SK-N-SH (cell line): ENCODE data around the gene PDLIM5. TPM values are rescaled to one million over a fixed set of nuclear protein-coding genes. Genes with fewer than 3 reads are reported as not detected.

ENCODE experiments used
- CTCF ChIA-PET: fragments of 300-600, 350-600 bp; formaldehyde crosslinking; extraction: SDS; loops from one replicate; lab custom pipeline; 2021; lab: Yijun Ruan, JAX
- POLR2A ChIA-PET: fragments of 350-600 bp; sonication (Branson Sonifier 250); formaldehyde crosslinking; extraction: SDS; loops from one replicate; lab custom pipeline; 2020; ENCODE audit warnings: antibody characterized with exemption, inconsistent platforms; lab: Yijun Ruan, JAX
- DNase-seq: peaks from one replicate; pipeline ENCODE4 v3.0.0; 2012
- H2AFZ ChIP-seq: fragments of 200-600 bp; sonication (generic); 2 replicates; pipeline ENCODE4 v1.8.1; 2016; ENCODE audit warnings: antibody characterized with exemption, mild to moderate bottlenecking, low read depth
- H3F3A ChIP-seq: fragments of 200-600 bp; sonication (generic); replicated peaks from 2 replicates; pipeline ENCODE3; 2016; ENCODE audit warnings: antibody characterized with exemption, mild to moderate bottlenecking; ENCODE audit not compliant: insufficient read depth
- H3K27ac ChIP-seq, 2 experiments: fragments of 200-500 bp in 1 of 2; fragments of 200-600 bp in 1 of 2; sonication (Bioruptor generic) in 1 of 2; sonication (generic), shearing (Covaris generic) in 1 of 2; 2 replicates each; pipeline versions ENCODE4 v1.5.1 to v1.6.1; 2014 to 2016; ENCODE audit warnings: low read depth in 2 of 2, inconsistent platforms in 1 of 2, low read length in 1 of 2, mild to moderate bottlenecking in 1 of 2, mixed read lengths in 1 of 2
- H3K27me3 ChIP-seq: fragments of 200-600 bp; sonication (generic), shearing (Covaris generic); 2 replicates; pipeline ENCODE4 v1.6.1; 2016; ENCODE audit warnings: mixed run types; ENCODE audit not compliant: insufficient read depth
- H3K36me3 ChIP-seq, 2 experiments: fragments of 200-500 bp in 1 of 2; fragments of 200-600 bp in 1 of 2; sonication (Bioruptor generic) in 1 of 2; sonication (generic) in 1 of 2; replicated peaks in 1 of 2; 2 replicates each; pipeline versions ENCODE3 to v1.5.1; 2014 to 2016; ENCODE audit warnings: low read length in 1 of 2, mild to moderate bottlenecking in 1 of 2; ENCODE audit not compliant: insufficient read depth in 2 of 2, control insufficient read depth in 1 of 2
- H3K4me1 ChIP-seq, 2 experiments: fragments of 200-500 bp in 1 of 2; fragments of 200-600 bp in 1 of 2; sonication (Bioruptor generic) in 1 of 2; sonication (generic), shearing (Covaris generic) in 1 of 2; 2 replicates each; pipeline versions ENCODE4 v1.5.1 to v1.6.1; 2014 to 2016; ENCODE audit warnings: low read depth in 1 of 2, low read length in 1 of 2, mixed run types in 1 of 2; ENCODE audit not compliant: insufficient read depth in 2 of 2, control insufficient read depth in 1 of 2
- H3K4me2 ChIP-seq: fragments of 200-600 bp; sonication (generic), shearing (Covaris generic); 2 replicates; pipeline ENCODE4 v1.6.1; 2017; ENCODE audit warnings: mixed run types
- H3K4me3 ChIP-seq, 2 experiments: fragments of 200-500 bp in 1 of 2; fragments of 200-600 bp in 1 of 2; sonication (Bioruptor generic) in 1 of 2; sonication (generic), shearing (Covaris generic) in 1 of 2; 2 replicates each; pipeline versions ENCODE4 v1.5.1 to v1.8.1; 2014 to 2016; ENCODE audit warnings: low read depth in 2 of 2, inconsistent platforms in 1 of 2, low read length in 1 of 2, mild to moderate bottlenecking in 1 of 2, mixed read lengths in 1 of 2, moderate library complexity in 1 of 2
- H3K79me2 ChIP-seq: fragments of 200-600 bp; sonication (generic); 2 replicates; pipeline ENCODE4 v1.8.1; 2017; ENCODE audit warnings: mild to moderate bottlenecking; ENCODE audit not compliant: insufficient read depth
- H3K9ac ChIP-seq: fragments of 200-600 bp; sonication (generic); 2 replicates; pipeline ENCODE4 v1.6.1; 2017; ENCODE audit warnings: mixed run types
- H3K9me2 ChIP-seq: fragments of 200-600 bp; sonication (generic); 2 replicates; pipeline ENCODE4 v1.6.1; 2017; ENCODE audit warnings: mixed run types
- H3K9me3 ChIP-seq: fragments of 200-600 bp; sonication (generic); 2 replicates; pipeline ENCODE4 v1.6.1; 2017; ENCODE audit warnings: mixed run types, mild to moderate bottlenecking, moderate library complexity
- H4K20me1 ChIP-seq: fragments of 200-600 bp; sonication (generic); 2 replicates; pipeline ENCODE4 v1.6.1; 2017; ENCODE audit warnings: mild to moderate bottlenecking, mixed run types; ENCODE audit not compliant: insufficient read depth
- CHD2 ChIP-seq: fragments of 150-350 bp; IDR thresholded peaks from 2 replicates; pipeline ENCODE4 v1.6.1; 2018; ENCODE audit warnings: low read length; ENCODE audit not compliant: partially characterized antibody
- EP300 ChIP-seq, 2 experiments: IDR thresholded peaks; 2 replicates each; pipeline versions ENCODE4 v1.4.0 to v1.6.1; 2012; ENCODE audit warnings: borderline replicate concordance in 1 of 2, low read depth in 1 of 2, low read length in 1 of 2
- EZH2phosphoT487 ChIP-seq: fragments of 200-600 bp; sonication (generic); IDR thresholded peaks from 2 replicates; pipeline ENCODE4 v1.6.1; 2017; ENCODE audit warnings: low read depth, mixed run types, mild to moderate bottlenecking, antibody characterized with exemption, moderate library complexity, borderline replicate concordance
- FOXJ3 ChIP-seq: sonication (generic); formaldehyde crosslinking; IDR thresholded peaks from 2 replicates; pipeline ENCODE4 v1.5.1; 2020; ENCODE audit warnings: mild to moderate bottlenecking, missing genetic modification reagents
- FOXM1 ChIP-seq: IDR thresholded peaks from 2 replicates; pipeline ENCODE4 v1.4.0; 2012; ENCODE audit warnings: low read depth, mild to moderate bottlenecking
- GABPA ChIP-seq: IDR thresholded peaks from 2 replicates; pipeline ENCODE4 v1.4.0; 2012; ENCODE audit warnings: low read depth, mild to moderate bottlenecking
- IRF3 ChIP-seq: fragments of 150-350 bp; IDR thresholded peaks from 2 replicates; pipeline ENCODE4 v1.6.1; 2016; ENCODE audit warnings: mild to moderate bottlenecking, low read depth, low read length
- MAX ChIP-seq: IDR thresholded peaks from 2 replicates; pipeline ENCODE4 v1.4.0; 2012; ENCODE audit warnings: low read depth
- NFIC ChIP-seq: IDR thresholded peaks from 2 replicates; pipeline ENCODE4 v1.4.0; 2012; ENCODE audit warnings: borderline replicate concordance
- NRF1 ChIP-seq: IDR thresholded peaks from 2 replicates; pipeline ENCODE4 v1.6.1; 2012; ENCODE audit warnings: low read depth, mild to moderate bottlenecking, low read length
- PBX3 ChIP-seq: IDR thresholded peaks from 2 replicates; pipeline ENCODE4; 2012
- RCOR1 ChIP-seq: fragments of 150-350 bp; IDR thresholded peaks from 2 replicates; pipeline ENCODE4 v1.6.1; 2017; ENCODE audit warnings: antibody characterized with exemption, low read length
- REST ChIP-seq: IDR thresholded peaks from 2 replicates; pipeline ENCODE4 v1.6.1; 2012; ENCODE audit warnings: mild to moderate bottlenecking, low read depth, low read length, moderate library complexity
- RXRA ChIP-seq: IDR thresholded peaks from 2 replicates; pipeline ENCODE4 v1.4.0; 2012; ENCODE audit warnings: low read depth, mild to moderate bottlenecking, borderline replicate concordance
- SIN3A ChIP-seq: IDR thresholded peaks from 2 replicates; pipeline ENCODE4 v1.6.1; 2012; ENCODE audit warnings: low read depth, mild to moderate bottlenecking, low read length, moderate library complexity, borderline replicate concordance
- TAF1 ChIP-seq: IDR thresholded peaks from 2 replicates; pipeline ENCODE4 v1.6.1; 2012; ENCODE audit warnings: low read depth, mild to moderate bottlenecking, low read length, moderate library complexity, borderline replicate concordance
- WGBS: methylation state at CpG from one replicate; pipeline ENCODE4 v1.1.6; 2017; ENCODE audit warnings: low lambda C conversion rate; 5-methylcytosine and 5-hydroxymethylcytosine counted together
- polyA plus RNA-seq, 3 experiments: library from polyadenylated mRNA; depleted of rRNA; stranded (reverse); fragments of >200 nt; gene quantifications; 2 replicates each; pipeline ENCODE4 v1.2.3, GENCODE V29; 2012

PDLIM5 gene
- polyA plus RNA-seq, 1 of the 3 experiments (the other 2 are of a cell fraction), result 36.7 TPM

GRCh38 chr4:94416335-94416734 is 35.4 kb upstream of the PDLIM5 start:
- H3K4me1 ChIP-seq, result peaks cover 0 to 22% of the 10 kb centered on the region in 2 experiments; a peak in 3 of 4 replicates
- no peaks in the 10 kb centered on the region for H3K79me2 ChIP-seq
- WGBS, result 73% methylated on average over 4 of the region's 4 CpGs
- H3K9ac ChIP-seq, result no peak overlapping the region
- ChIA-PET POLR2A (no interaction called here), CTCF (no interaction called here)
- H3K27me3 ChIP-seq, result no peaks in the 10 kb centered on the region
- H3K9me3 ChIP-seq, result no peaks in the 10 kb centered on the region
- no peaks in the 10 kb centered on the region for H3K9me2 ChIP-seq
- H3K36me3 ChIP-seq, result no peaks in the 10 kb centered on the region
- H3K4me3 ChIP-seq, result no peak overlapping the region
- H3K27ac ChIP-seq, result no peak overlapping the region
- no peaks in the 10 kb centered on the region for H4K20me1 ChIP-seq
- H3F3A ChIP-seq, result peaks cover 13% of the 10 kb centered on the region
- TF ChIP-seq SIN3A, result no peak
- TF ChIP-seq EP300 (IDR thresholded peaks at IDR 0.05; ENCODE audit: borderline replicate concordance in 1 of 2, low read depth in 1 of 2, low read length in 1 of 2), result no peak
- no peak for TF ChIP-seq FOXJ3 (CRISPR knock-in tag)
- TF ChIP-seq REST, result no peak
- TF ChIP-seq, all 33 proteins: peak for 0
- no peak overlapping the region for H2AFZ ChIP-seq
- no peak for DNase-seq
- H3K4me2 ChIP-seq, result no peak overlapping the region

GRCh38 chr4:94416981-94417380 is 34.8 kb upstream of the PDLIM5 start:
- Histone ChIP-seq H3K4me3 (no peak overlapping the region), H3K36me3 (no peaks in the 10 kb centered on the region), H3K9me2 (no peaks in the 10 kb centered on the region), H3F3A (peaks cover 11% of the 10 kb centered on the region), H3K27ac (no peak overlapping the region), H4K20me1 (no peaks in the 10 kb centered on the region), H3K79me2 (no peaks in the 10 kb centered on the region), H3K4me1 (peaks cover 0 to 20% of the 10 kb centered on the region in 2 experiments; a peak in 3 of 4 replicates), H2AFZ (no peak overlapping the region), H3K9ac (no peak overlapping the region), H3K9me3 (no peaks in the 10 kb centered on the region), H3K4me2 (no peak overlapping the region), H3K27me3 (no peaks in the 10 kb centered on the region)
- ChIA-PET POLR2A (no interaction called here), CTCF (interaction anchor here (2.4 kb wide), 1 partner anchor 9 kb away, joined by 20 read pairs; no protein-coding TSS in a partner anchor)
- TF ChIP-seq IRF3, result no peak
- no peak for TF ChIP-seq REST
- no peak for TF ChIP-seq EZH2phosphoT487
- no peak for TF ChIP-seq NRF1
- TF ChIP-seq RCOR1, result no peak
- TF ChIP-seq TAF1, result no peak
- TF ChIP-seq MAX, result no peak
- TF ChIP-seq GABPA, result no peak
- no peak for TF ChIP-seq RXRA
- no peak for TF ChIP-seq PBX3
- TF ChIP-seq CHD2, result no peak
- TF ChIP-seq FOXM1, result no peak
- TF ChIP-seq NFIC, result no peak
- DNase-seq, result no peak
- WGBS, result 100% methylated on average over 1 of the region's 1 CpG
